ENCODE measurements around the gene TCF4.

DNA sequence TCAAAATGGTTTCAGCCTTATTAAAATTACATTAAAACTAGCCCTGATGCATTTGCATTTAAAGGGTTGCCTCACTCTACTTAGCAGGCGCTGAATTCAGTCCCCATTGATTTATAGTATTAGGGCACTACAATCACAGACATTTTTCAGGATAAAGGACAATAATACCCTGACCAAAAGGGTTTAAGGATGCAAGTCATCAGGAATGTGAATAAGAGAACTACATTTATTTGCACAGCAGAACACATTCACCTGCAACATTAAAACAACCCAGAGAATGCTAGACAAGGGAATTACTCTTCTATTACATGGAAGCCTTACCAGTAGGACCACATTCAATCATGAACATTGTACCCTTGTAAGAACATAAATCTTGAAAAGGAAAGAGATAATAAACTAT is 93.6 kb downstream of the TCF4 start:
- TF ChIP-seq, protein P1, sequence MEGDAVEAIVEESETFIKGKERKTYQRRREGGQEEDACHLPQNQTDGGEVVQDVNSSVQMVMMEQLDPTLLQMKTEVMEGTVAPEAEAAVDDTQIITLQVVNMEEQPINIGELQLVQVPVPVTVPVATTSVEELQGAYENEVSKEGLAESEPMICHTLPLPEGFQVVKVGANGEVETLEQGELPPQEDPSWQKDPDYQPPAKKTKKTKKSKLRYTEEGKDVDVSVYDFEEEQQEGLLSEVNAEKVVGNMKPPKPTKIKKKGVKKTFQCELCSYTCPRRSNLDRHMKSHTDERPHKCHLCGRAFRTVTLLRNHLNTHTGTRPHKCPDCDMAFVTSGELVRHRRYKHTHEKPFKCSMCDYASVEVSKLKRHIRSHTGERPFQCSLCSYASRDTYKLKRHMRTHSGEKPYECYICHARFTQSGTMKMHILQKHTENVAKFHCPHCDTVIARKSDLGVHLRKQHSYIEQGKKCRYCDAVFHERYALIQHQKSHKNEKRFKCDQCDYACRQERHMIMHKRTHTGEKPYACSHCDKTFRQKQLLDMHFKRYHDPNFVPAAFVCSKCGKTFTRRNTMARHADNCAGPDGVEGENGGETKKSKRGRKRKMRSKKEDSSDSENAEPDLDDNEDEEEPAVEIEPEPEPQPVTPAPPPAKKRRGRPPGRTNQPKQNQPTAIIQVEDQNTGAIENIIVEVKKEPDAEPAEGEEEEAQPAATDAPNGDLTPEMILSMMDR (IDR thresholded peaks at IDR 0.05): no peak
- no peak for TF ChIP-seq EZH2 (IDR thresholded peaks at IDR 0.05; ENCODE audit: borderline replicate concordance, insufficient read depth, low read depth, low read length, poor library complexity, severe bottlenecking)

Data from B cell (primary cell).